SK-MEL-5 (cell line): ENCODE results near the gene PSMA1. TPM values are rescaled to one million over a fixed set of nuclear protein-coding genes. Genes with fewer than 3 reads are reported as not detected.
A peak's percentile ranks its signal among the peaks of the same experiment; 100 is the strongest.
"Not testable (repeated sequence)": the region's sequence is repeated elsewhere in the genome, so short reads cannot be mapped to it uniquely, and the experiment has no call there.

Source experiments
- DNase-seq: peaks from one replicate; pipeline ENCODE4 v3.0.0-alpha.2; 2016; ENCODE audit warnings: low read depth, low spot score
- in situ Hi-C: cut with HindIII; loops from 2 replicates; pipeline ENCODE4 v1.10.0; 2016; ENCODE audit warnings: low sequenced_read_pairs, high pct_unique_total_duplicates, low pct_unique_long_range_greater_than_20kb
- total RNA-seq: library from RNA; depleted of rRNA; stranded (reverse); fragments of >200 nt; shearing (Covaris generic); gene quantifications from 2 replicates; pipeline ENCODE4 v1.2.3, GENCODE V29; 2014

PSMA1 gene
- total RNA-seq, 1 experiment from 2014 or later: 284 TPM

DNA sequence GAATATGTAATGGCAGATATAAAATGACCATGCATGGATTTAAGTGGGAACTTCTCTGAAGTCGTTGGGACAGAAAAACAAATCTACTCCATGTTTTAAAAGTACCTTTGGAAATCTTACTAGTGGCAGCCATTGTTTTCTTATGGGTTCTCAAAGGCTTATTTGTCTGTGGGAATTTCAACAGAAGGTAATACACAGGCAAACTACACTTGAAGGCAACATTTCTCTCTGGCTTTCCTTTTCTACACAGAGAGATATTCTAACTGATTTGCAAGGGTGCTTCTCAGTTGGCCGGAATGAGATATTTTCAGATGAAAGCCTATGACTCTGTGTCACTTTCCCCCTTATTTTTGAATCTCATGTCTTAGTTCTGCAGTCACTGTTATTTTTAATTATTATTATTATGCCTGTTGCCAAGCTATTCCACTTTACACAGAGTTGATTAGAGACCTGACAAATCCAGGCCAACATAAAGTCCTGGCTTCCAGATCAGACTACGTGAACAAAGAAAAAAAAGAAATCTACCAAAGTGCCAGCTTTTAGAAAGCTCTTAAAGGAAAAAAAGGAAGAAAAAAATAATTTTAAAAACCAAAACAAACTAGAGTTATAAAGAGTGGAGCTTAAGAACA lies 18.9 kb upstream of the PSMA1 start:
- DNase-seq: no peak
- in situ Hi-C loops: no loop called here

DNA sequence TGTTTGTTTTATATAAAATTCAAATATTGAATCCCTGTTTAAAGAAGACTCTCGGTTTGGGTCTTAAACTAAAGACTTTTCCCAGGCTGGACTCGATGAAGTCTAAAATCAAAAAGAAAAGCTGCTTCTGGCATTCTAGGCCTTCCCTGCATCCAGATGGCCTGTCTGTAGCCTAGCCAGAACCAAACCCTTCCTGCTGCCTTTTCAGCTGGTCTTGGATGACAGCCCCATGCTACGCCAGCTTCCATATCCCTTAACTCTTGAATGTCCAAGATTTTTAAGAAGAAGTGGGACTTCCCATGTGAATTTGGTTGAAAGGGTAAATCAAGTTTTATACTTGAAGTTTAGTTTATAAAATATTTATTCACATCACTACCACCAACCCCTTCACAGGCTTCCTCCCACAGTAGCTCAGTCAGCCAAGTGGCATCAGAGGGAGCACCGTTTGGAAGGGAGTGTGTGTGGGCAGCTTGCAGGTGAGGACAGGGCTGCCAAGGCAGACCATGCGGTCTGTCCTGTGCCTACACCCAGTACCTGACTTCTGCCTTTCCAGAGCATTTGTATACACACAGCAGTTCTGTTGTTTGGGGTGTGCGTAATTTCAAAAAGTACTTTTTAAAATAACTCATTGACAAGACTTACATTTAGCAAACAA lies 18.2 kb upstream of the PSMA1 start:
- in situ Hi-C loops: no loop called here
- DNase-seq: no peak

DNA sequence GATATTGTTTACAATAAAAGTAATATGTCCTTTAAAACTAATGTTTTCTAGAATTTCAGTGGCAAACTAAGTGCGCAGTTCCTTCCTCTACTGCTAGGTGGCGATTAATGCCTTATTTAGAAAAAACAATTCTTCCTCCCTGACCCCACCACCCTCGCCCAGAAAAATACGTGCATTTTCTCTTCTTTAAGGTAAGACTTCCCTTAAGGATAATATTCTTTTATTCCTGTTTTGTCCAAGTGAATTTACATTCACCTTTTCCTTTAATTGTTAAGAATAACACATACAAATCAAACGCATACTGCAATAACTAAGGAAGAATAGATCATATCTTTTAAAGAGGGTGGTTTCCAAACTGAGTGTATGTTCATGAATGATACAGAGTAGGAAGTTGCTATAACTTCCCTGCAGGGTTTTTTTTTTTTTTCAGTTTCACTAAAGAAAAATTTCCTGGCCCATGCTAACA lies 17.0 kb upstream of the PSMA1 start:
- in situ Hi-C loops: no loop called here

DNA sequence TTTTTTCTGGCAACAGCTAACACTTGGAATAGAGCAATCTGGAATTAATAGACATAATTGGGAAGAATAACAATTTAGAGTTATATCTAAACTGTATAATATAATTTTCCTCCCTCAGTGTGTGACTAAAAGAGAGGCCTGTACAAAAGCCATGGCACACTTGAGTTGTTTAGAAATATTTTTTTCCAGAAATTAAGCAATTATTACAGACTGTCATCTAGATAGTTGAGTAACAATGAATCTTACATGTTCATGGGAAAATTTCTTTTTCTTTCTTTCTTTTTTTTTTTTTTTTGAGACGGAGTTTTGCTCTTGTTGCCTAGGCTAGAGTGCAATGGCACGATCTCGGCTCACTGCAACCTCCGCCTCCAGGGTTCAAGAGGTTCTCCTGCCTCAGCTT lies 15.0 kb upstream of the PSMA1 start:
- in situ Hi-C loops, DNase-seq: not testable (repeated sequence)

More for the DNA sequence above, 17.0 kb upstream of the PSMA1 start:
- peak; percentile 65 for DNase-seq

DNA sequence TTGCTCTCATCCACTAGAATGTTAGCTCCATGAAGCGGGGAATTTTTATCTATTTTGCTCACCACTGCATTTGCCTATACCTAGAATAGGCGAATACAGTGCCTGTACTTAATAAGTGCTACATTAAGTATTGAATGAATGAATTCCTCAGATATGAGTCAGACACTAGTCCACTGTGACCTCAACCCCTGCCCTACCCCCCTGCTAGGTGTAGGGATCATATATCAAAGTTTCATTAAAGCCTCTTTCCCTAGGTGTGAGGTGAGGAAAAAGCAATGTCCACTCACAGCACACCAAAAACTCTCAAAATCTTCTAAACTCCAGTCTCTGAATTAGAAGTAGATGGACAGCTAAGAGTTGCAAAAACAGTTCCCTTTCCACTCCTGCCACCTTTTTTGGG lies 9.8 kb upstream of the PSMA1 start:
- DNase-seq: no peak
- in situ Hi-C loops: no loop called here

DNA sequence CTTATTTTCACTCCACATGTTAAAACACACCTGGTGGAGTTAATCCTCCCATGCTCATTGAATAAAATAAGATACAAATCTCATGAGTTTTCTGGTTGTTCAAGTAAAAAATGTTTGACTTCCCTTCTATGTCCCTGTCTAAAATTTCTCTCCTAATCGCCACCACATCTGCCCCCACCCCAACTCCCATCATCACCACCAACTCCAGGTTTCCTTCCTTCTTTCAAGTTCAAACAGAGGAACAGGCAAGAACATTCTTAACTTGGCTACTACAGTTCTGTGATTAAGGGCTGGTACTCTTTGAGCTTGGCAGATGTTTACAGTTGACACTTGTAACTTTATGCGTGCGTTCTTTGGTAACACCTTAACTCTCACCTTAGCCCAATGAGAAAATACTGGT lies 9.1 kb upstream of the PSMA1 start:
- DNase-seq: no peak
- in situ Hi-C loops: no loop called here

DNA sequence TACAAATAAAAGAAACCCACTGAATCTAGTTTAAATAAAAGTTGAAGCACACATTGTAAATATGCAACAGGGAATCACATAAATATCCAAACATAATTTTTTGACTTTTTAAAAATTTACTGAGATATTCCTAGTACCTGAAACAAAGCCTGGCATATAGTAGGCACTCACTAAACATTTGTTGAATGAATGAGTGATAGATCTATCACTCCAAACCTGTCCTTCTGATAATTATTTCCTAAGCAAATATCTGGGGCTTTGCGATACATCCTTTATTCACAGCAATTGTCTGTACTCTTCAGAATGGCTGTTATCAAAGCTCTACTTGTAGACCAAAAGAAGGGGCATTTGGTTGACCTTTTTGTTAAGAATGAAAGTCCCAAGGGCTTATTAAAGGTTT lies 2.6 kb upstream of the PSMA1 start:
- in situ Hi-C loops: no loop called here
- no peak for DNase-seq

DNA sequence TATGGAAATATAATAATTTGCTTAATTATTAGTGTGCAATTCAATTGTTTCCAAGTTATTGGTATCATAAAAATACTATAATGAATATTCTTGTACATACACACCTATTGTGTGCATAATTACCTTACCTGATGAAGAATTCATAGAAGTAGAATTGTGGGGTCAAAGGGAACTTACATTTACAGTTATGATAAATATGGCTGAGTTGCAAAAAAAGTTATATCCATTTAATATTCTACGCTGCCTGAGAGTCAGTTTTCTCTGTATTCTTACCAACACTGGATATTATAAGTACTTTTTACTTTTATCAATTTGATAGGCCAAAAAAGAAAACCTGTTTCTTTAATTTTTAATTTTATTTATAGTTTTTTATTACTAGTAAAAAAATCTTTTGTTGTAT lies 2.1 kb upstream of the PSMA1 start:
- no peak for DNase-seq
- in situ Hi-C loops: no loop called here

DNA sequence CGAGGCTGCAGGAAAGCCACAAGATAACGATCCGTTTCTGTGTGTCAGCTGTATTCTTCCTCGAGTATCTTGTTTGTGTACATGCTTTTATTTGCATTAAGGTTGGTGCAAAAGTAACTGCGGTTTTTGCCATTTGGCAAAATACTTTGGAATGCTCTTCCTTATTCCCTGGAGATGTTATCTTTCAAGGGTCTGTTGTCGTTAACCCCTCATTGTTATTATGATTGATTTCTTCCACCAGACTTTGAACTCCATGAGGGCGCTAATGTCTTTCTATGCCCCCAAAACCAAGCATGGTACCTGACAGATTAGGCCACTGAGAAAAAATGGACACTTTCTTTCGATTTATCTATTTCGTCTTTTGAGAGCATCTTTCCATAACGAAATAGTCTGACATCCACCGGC lies 563 bp upstream of the PSMA1 start:
- in situ Hi-C loops: no loop called here
- DNase-seq: no peak

DNA sequence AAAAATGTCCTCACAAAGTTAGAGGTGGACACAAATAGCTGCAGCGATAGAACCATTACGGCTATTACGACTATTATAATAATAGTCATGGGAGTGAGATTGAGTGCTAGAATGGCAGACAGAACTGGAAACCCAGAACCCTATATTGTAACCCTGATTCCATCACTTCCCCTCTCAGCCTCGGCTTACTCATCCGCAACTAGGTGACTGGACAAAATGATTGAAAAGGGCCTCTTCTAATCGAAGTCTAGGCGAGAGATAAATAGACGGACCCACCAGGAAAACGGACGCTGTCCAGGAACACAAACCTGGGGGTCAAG lies 629 bp downstream of the PSMA1 start:
- in situ Hi-C loops: no loop called here
- DNase-seq: no peak

DNA sequence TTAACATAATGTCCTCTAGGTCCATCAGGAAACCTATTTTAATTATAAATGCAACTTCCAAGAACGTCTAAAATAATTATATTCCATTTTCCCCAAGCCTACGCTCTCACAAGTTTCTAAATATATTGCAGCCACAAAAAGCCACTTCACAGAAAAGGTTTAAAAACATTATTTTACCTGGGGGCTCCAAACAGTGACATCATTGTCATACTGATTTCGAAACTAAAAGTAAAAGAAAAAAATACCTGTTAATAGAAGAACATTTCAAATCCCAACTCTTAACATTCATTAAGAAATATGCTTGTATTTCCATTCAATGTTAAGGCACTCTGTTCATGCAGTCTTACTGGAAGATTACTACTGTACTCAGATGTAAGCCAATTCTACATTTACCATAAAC lies 1.4 kb downstream of the PSMA1 start:
- no peak for DNase-seq
- in situ Hi-C loops: no loop called here

DNA sequence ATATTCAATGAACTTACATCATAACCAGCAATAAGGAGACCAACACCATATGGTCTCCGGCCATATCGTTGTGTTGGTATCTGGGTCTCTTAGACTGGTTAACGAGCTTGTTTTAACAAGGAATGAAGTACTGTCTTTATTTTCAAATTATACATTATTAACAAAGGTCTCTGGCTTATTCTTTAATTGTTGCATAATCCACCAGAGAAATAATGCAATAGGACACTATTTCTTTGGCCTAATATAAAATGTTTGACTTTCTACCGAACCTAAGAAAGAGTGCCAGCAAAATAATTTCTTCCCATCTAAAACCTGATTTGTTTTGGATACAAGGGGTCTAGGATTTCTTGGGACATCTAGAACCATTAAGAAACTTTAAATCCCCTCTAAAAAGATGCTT lies 6.4 kb downstream of the PSMA1 start:
- in situ Hi-C loops: no loop called here
- no peak for DNase-seq

DNA sequence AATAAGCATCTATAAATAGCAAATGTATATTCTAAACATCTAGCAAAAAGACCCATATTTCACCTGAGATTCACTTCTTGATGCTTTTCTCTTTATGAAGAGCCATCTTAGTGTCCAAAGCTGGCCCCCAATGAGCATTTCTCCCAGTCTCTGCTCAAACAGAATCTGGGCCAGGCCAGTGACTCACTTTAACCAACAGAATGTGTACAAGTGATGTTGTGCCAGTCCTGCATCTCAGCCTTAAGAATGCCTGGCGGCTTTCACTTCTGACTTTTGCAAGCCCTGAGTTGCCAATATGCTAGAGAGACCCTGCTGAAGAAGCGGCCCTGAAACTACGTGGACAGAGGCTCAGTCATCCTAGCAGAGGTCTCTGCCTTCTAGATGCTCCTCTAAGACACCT lies 13.7 kb downstream of the PSMA1 start:
- in situ Hi-C loops: no loop called here
- no peak for DNase-seq

DNA sequence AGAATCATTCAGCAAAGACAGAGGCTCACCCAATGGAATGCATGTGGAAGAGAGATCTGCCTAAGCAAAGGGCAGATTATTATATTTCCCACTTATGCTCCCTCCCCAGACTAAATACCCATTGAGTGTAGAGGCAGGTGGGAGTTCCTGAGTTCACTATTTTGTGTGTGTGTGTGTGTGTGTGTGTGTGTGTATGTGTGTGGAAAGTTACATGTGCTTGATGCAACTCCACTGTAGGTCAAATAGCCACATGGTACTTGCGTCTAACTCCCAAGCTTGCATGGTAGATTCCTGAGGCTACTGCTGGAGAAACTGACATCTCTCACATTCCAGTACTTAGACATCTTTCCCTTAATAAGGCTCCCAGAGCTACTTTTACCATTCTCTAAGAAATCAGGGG lies 17.2 kb downstream of the PSMA1 start:
- DNase-seq: no peak
- in situ Hi-C loops: no loop called here

DNA sequence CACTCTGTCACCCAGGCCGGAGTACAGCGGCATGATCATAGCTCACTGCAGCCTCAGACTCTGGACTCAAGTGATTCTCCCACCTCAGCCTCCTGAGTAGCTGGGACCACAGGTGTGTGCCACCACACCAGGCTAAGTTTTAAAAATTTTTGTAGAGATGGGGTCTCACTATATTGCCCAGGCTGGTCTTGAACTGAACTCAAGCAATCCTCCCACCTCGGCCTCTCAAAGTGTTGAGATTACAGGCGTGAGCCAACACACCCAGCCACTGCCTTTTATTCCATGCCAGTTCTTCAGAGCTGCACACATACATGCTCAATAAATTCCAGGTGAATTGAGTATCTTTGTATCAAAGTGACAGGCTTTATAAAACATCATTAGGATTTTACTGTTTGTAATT lies 18.1 kb downstream of the PSMA1 start:
- DNase-seq: no peak
- in situ Hi-C loops: no loop called here

DNA sequence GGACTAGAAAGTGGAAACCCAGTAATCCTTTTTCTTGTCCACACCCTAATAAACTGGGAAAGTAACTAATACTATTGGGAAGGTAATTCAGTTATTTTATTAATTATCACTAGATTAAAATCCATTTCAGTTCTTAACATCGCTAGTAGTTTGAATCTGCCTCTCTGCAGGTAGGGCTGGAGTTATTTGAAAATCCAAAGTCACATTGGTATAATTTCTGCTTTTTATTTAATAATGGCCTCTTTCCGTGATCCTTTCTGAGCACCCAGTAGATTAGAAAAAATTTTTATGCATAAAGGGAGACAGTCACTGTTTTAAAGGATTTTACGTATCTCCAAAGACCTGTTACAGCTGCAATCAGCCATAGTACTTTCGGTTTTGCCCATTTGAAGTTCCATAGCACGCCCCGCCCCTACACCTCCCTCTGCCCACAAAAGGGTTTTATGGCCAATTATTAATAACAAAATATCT lies 20.0 kb downstream of the PSMA1 start:
- DNase-seq: peak; percentile 57
- in situ Hi-C loops: no loop called here

DNA sequence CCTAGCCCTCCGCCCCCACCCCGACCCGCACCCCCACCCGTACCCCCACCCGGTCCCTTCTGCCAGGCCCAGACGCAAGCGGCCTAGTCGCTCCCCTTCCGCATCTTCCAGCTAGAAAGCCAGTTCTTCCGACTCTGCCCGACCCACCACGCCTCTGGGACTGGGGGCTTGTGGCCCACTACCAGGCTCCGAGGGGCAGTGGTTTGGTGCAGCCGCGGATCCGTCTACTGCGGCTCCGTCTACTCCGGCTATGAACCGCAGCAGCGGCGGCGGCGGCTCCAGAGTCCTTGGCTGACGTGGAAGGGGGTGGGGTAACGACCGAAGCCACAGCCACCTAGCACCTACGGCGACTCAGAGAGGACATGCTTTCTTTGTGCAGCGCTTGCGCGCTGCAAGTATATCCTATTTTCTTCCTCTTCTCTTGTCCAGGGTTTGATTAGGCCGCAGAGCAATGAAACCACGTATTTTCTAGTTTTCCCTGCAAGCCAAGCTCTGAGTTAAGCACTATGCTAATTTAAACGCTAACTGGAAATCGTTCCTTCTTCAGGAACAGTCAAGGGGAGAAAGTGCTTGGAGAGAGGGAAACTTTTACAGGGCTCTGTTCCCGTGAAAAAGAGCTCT lies 20.5 kb downstream of the PSMA1 start, which contains the start of gene COPB1:
Gene COPB1 (minus strand): TSS at position 252 of the 621 bp plus-strand sequence. CDS start 883 bp downstream, outside the sequence.
- DNase-seq: peak; percentile 90
- in situ Hi-C loops: no loop called here

DNA sequence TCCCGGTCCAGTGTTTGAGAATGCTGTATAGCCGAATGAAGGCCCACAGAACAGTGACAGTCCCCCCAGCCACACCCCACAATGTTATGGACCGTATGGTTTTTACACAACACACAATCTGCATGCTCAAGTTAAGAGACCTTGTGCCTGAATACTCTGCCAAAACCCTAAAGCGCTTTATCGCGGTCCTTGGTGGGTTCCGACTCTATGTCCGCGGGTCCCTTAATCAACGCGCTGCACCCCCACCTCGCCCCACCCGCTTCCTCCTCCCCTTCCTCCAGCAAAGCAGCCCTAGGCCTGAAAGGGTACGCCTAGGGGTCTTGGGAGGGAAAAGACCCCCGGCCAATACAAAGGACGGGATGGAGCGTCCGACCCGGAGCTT lies 21.0 kb downstream of the PSMA1 start:
- no peak for DNase-seq
- in situ Hi-C loops: no loop called here

DNA sequence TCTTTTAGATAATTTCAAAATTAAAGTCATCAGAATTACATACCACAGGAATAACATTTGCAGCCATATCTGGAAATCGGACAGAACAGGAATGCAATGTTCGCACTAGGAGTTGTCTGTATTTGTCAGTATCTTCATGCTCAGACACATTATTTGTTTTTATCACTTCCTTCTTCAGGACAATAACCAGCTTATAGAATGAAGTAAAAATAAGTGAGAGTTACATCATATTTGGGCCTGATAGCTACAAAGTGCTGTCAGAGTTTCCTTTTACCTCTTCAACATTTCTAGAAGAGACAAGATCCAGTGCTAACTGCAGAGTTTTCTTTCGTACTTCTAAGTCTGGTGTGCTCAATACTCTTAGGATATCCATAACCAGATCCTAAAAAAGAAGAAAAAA lies 39.5 kb downstream of the PSMA1 start:
- in situ Hi-C loops: no loop called here
- DNase-seq: no peak
